Uterus (tissue), 2 donors: ENCODE data around the gene BTBD9.

Source experiments
- POLR2A ChIP-seq, 2 donors: fragments of 450-650 bp; IDR thresholded peaks; one replicate each; pipeline ENCODE4 v1.6.1; 2016; ENCODE audit warnings: antibody characterized with exemption in 2 of 2, mild to moderate bottlenecking in 1 of 2, moderate library complexity in 1 of 2
- TF ChIP-seq, protein P1 (sequence below), 4 experiments: fragments of 200-600 bp in 2 of 4; fragments of 450-650 bp in 2 of 4; sonication (generic) in 2 of 4; IDR thresholded peaks; one replicate each; pipeline ENCODE4 v1.5.1; 2016 to 2019; ENCODE audit warnings: antibody characterized with exemption in 4 of 4, mild to moderate bottlenecking in 2 of 4, moderate library complexity in 1 of 4

DNA sequence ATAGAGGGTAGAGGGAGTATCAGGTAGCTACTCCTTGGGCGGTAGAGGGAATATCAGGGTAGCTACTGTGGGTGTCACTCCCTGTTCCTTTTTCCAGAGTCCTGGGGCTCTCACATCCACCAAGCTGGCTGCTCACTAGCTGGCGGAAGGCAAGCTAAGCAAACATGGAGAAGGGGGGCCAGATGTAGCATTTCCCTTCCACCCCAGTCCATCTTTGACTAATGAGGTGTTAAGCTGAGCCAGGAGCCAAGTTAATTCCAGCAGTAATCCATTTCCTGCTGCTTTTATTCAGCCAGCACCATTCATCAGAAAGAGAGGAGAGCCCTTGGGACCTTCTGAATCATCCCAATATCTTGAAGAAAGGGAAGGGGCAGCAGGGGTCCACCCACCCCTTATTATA lies 490.2 kb downstream of the BTBD9 start:
- TF ChIP-seq, protein P1, sequence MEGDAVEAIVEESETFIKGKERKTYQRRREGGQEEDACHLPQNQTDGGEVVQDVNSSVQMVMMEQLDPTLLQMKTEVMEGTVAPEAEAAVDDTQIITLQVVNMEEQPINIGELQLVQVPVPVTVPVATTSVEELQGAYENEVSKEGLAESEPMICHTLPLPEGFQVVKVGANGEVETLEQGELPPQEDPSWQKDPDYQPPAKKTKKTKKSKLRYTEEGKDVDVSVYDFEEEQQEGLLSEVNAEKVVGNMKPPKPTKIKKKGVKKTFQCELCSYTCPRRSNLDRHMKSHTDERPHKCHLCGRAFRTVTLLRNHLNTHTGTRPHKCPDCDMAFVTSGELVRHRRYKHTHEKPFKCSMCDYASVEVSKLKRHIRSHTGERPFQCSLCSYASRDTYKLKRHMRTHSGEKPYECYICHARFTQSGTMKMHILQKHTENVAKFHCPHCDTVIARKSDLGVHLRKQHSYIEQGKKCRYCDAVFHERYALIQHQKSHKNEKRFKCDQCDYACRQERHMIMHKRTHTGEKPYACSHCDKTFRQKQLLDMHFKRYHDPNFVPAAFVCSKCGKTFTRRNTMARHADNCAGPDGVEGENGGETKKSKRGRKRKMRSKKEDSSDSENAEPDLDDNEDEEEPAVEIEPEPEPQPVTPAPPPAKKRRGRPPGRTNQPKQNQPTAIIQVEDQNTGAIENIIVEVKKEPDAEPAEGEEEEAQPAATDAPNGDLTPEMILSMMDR (IDR thresholded peaks at IDR 0.05), result no peak
- TF ChIP-seq POLR2A (IDR thresholded peaks at IDR 0.05), result no peak
